Activated T-cell treated with anti-CD3 and anti-CD28 coated beads for 4 hours (primary cell): ENCODE measurements around the gene TREML4.
"Not testable (repeated sequence)": the region's sequence is repeated elsewhere in the genome, so short reads cannot be mapped to it uniquely, and the experiment has no call there.

Experiments used
- DNase-seq: peaks from one replicate; pipeline ENCODE4 v3.0.0-alpha.2; 2020

The TREML4 gene

GRCh38 chr6:41208439-41209106 lies 19.6 kb upstream of the TREML4 start:
- no peak for DNase-seq

- DNase-seq, result no peak
These were observed 18.4 kb upstream of the TREML4 start for GRCh38 chr6:41209547-41210320.

- no peak for DNase-seq
These were observed 13.4 kb upstream of the TREML4 start for GRCh38 chr6:41214559-41215238.

- DNase-seq, result no peak
These were observed 12.4 kb upstream of the TREML4 start for GRCh38 chr6:41215777-41216176.

GRCh38 chr6:41216616-41217015 lies 11.5 kb upstream of the TREML4 start:
- no peak for DNase-seq

GRCh38 chr6:41222045-41222444 lies 6.1 kb upstream of the TREML4 start:
- no peak for DNase-seq

- no peak for DNase-seq
These were observed 5.6 kb upstream of the TREML4 start for GRCh38 chr6:41222513-41222912.

GRCh38 chr6:41224800-41225199 lies 3.3 kb upstream of the TREML4 start:
- no peak for DNase-seq

- DNase-seq, result no peak
These were observed 1.4 kb upstream of the TREML4 start for GRCh38 chr6:41226752-41227151.

- no peak for DNase-seq
These were observed 467 bp downstream of the TREML4 start for GRCh38 chr6:41228616-41229015.

- DNase-seq, result no peak
These were observed 1.6 kb downstream of the TREML4 start for GRCh38 chr6:41229721-41230120.

GRCh38 chr6:41231246-41231645 lies 3.1 kb downstream of the TREML4 start:
- no peak for DNase-seq

GRCh38 chr6:41232667-41233066 lies 4.5 kb downstream of the TREML4 start:
- DNase-seq, result no peak

GRCh38 chr6:41236276-41236675 lies 8.1 kb downstream of the TREML4 start:
- no peak for DNase-seq

GRCh38 chr6:41237128-41237527 lies 9.0 kb downstream of the TREML4 start:
- no peak for DNase-seq

- no peak for DNase-seq
These were observed 11.5 kb downstream of the TREML4 start for GRCh38 chr6:41239467-41240159.

- not testable (repeated sequence) for DNase-seq
These were observed 18.4 kb downstream of the TREML4 start for GRCh38 chr6:41246529-41246928.

- no peak for DNase-seq
These were observed 19.2 kb downstream of the TREML4 start for GRCh38 chr6:41247288-41247865.

GRCh38 chr6:41247882-41248705 lies 19.9 kb downstream of the TREML4 start:
- no peak for DNase-seq

- no peak for DNase-seq
These were observed 24.4 kb downstream of the TREML4 start for GRCh38 chr6:41252401-41253169.

GRCh38 chr6:41255110-41255509 lies 27.0 kb downstream of the TREML4 start:
- no peak for DNase-seq
